Caco-2 (cell line): ENCODE results near the gene BCCIP. TPM values are rescaled to one million over a fixed set of nuclear protein-coding genes. Genes with fewer than 3 reads are reported as not detected.

Experiments
- BruUV-seq: library from RNA; stranded (reverse); fragments of 400-500 nt; replicated peaks from 2 replicates; lab custom pipeline; 2021; lab: Mats Ljungman, UMichigan
- CTCF ChIA-PET: fragments of 300-600 bp; sonication (Branson Sonifier 250); formaldehyde crosslinking; loops from one replicate; lab custom pipeline; 2022; ENCODE audit warnings: antibody characterized with exemption; lab: Charles Lee
- POLR2A ChIA-PET: fragments of 300-600 bp; sonication (Branson Sonifier 250); formaldehyde crosslinking; loops from one replicate; lab custom pipeline; 2022; ENCODE audit warnings: antibody characterized with exemption; lab: Charles Lee
- DNase-seq, 2 experiments: peaks; one replicate each; pipeline versions ENCODE4 v3.0.0 to v3.0.0-alpha.2; 2020 to 2022
- H3K27me3 ChIP-seq: replicated peaks from 2 replicates; pipeline ENCODE4 v1.6.0; 2011; ENCODE audit warnings: low read length; ENCODE audit not compliant: control insufficient read depth, insufficient read depth
- H3K36me3 ChIP-seq: 2 replicates; pipeline ENCODE4 v1.5.1; 2011; ENCODE audit warnings: low read length; ENCODE audit not compliant: control insufficient read depth, insufficient read depth
- H3K4me1 ChIP-seq: fragments of 250-450 bp; sonication (Bioruptor Pico); 2 replicates; pipeline ENCODE4 v1.5.1; 2020; ENCODE audit warnings: mild to moderate bottlenecking
- H3K4me3 ChIP-seq: 2 replicates; pipeline ENCODE4 v1.5.1; 2011; ENCODE audit warnings: low read depth, mild to moderate bottlenecking, control low read depth, low read length
- H3K9me3 ChIP-seq: fragments of 250-450 bp; sonication (Bioruptor Pico); 2 replicates; pipeline ENCODE4 v1.5.1; 2020; ENCODE audit warnings: mild to moderate bottlenecking, moderate library complexity
- H3K27ac Mint-ChIP-seq: one replicate; pipeline ENCODE4 v1.8.0; 2022; ENCODE audit warnings: mixed read lengths; ENCODE audit not compliant: unreplicated experiment
- H3K27me3 Mint-ChIP-seq: one replicate; pipeline ENCODE4 v1.8.0; 2022; ENCODE audit warnings: mixed read lengths; ENCODE audit not compliant: insufficient read depth, unreplicated experiment
- H3K36me3 Mint-ChIP-seq: one replicate; pipeline ENCODE4 v1.8.0; 2022; ENCODE audit warnings: mild to moderate bottlenecking, mixed read lengths; ENCODE audit not compliant: insufficient read depth, unreplicated experiment
- H3K4me1 Mint-ChIP-seq: one replicate; pipeline ENCODE4 v1.8.0; 2022; ENCODE audit warnings: low read depth, mixed read lengths; ENCODE audit not compliant: unreplicated experiment
- H3K4me3 Mint-ChIP-seq: one replicate; pipeline ENCODE4 v1.8.0; 2022; ENCODE audit warnings: mild to moderate bottlenecking, moderate library complexity, mixed read lengths; ENCODE audit not compliant: unreplicated experiment
- H3K9me3 Mint-ChIP-seq: one replicate; pipeline ENCODE4 v1.8.0; 2022; ENCODE audit warnings: mixed read lengths; ENCODE audit not compliant: unreplicated experiment
- CTCF ChIP-seq, 2 experiments: fragments of 200-600 bp in 1 of 2; IDR thresholded peaks; 1 replicate in 1 of 2; 2 replicates in 1 of 2; pipeline versions ENCODE4 v1.5.1 to v1.8.0; 2011 to 2022; ENCODE audit warnings: antibody characterized with exemption in 1 of 2, control low read depth in 1 of 2, inconsistent platforms in 1 of 2, low read depth in 1 of 2, low read length in 1 of 2, mild to moderate bottlenecking in 1 of 2, moderate library complexity in 1 of 2; ENCODE audit not compliant: insufficient read depth in 1 of 2, severe bottlenecking in 1 of 2, unreplicated experiment in 1 of 2
- intact Hi-C: fragments of 100-400 bp; cut with micrococcal nuclease; formaldehyde crosslinking; loops from one replicate; pipeline ENCODE4 v1.10.0; 2022; ENCODE audit not compliant: unreplicated experiment
- total RNA-seq: library from RNA; stranded (reverse); gene quantifications from 2 replicates; pipeline ENCODE4 v1.2.3, GENCODE V29; 2022

The BCCIP gene
- total RNA-seq, 1 experiment from 2014 or later, result 91.2 TPM

GRCh38 chr10:125783957-125784356 is 39.4 kb upstream of the BCCIP start:
- H3K4me3 ChIP-seq, result no peak overlapping the region
- POLR2A ChIA-PET, result no interaction called here
- Mint-ChIP-seq H3K27ac (no peak overlapping the region), H3K4me3 (no peak overlapping the region), H3K27me3 (peaks cover 4% of the 10 kb centered on the region), H3K9me3 (peaks cover 7% of the 10 kb centered on the region), H3K36me3 (no peaks in the 10 kb centered on the region), H3K4me1 (no peaks in the 10 kb centered on the region)
- no peaks in the 10 kb centered on the region for H3K9me3 ChIP-seq
- no peaks in the 10 kb centered on the region for H3K27me3 ChIP-seq
- DNase-seq, result no peak
- H3K36me3 ChIP-seq, result no peaks in the 10 kb centered on the region; the same call in 1 of the 2 replicates
- H3K4me1 ChIP-seq, result no peaks in the 10 kb centered on the region
- CTCF ChIA-PET, result interaction anchor here (0.6 kb wide), 1 partner anchor 12 kb away, joined by 4 read pairs; no protein-coding TSS in a partner anchor
- intact Hi-C loops, result no loop called here
- no TSS peak for BruUV-seq
- no peak for TF ChIP-seq CTCF (IDR thresholded peaks at IDR 0.05; ENCODE audit: insufficient read depth in 1 of 2, low read depth in 1 of 2, low read length in 1 of 2, severe bottlenecking in 1 of 2, unreplicated experiment in 1 of 2)

- no peak for TF ChIP-seq CTCF (IDR thresholded peaks at IDR 0.05; ENCODE audit: insufficient read depth in 1 of 2, low read depth in 1 of 2, low read length in 1 of 2, severe bottlenecking in 1 of 2, unreplicated experiment in 1 of 2)
- no peak overlapping the region for H3K27ac Mint-ChIP-seq
- CTCF ChIA-PET, result no interaction called here
Observed at GRCh38 chr10:125785791-125786190, 37.6 kb upstream of the BCCIP start.

GRCh38 chr10:125788156-125789034 is 35.0 kb upstream of the BCCIP start:
- POLR2A ChIA-PET, result no interaction called here
- H3K36me3 ChIP-seq, result peaks cover 2% of the 10 kb centered on the region
- BruUV-seq, result no TSS peak
- CTCF ChIA-PET, result no interaction called here
- no peaks in the 10 kb centered on the region for H3K27me3 ChIP-seq
- no peaks in the 10 kb centered on the region for H3K9me3 Mint-ChIP-seq
- no peaks in the 10 kb centered on the region for H3K9me3 ChIP-seq
- intact Hi-C loops, result no loop called here
- H3K4me1 Mint-ChIP-seq, result peaks cover 7% of the 10 kb centered on the region
- TF ChIP-seq CTCF (IDR thresholded peaks at IDR 0.05; ENCODE audit: insufficient read depth in 1 of 2, low read depth in 1 of 2, low read length in 1 of 2, severe bottlenecking in 1 of 2, unreplicated experiment in 1 of 2), result no peak
- no peaks in the 10 kb centered on the region for H3K27me3 Mint-ChIP-seq
- no peak overlapping the region for H3K4me3 Mint-ChIP-seq
- H3K4me3 ChIP-seq, result no peak overlapping the region
- no peaks in the 10 kb centered on the region for H3K36me3 Mint-ChIP-seq
- no peaks in the 10 kb centered on the region for H3K4me1 ChIP-seq
- H3K27ac Mint-ChIP-seq, result no peak overlapping the region
- no peak for DNase-seq

More at GRCh38 chr10:125785791-125786190, 37.6 kb upstream of the BCCIP start:
- H3K4me1 Mint-ChIP-seq, result no peaks in the 10 kb centered on the region
- Histone ChIP-seq H3K4me1 (no peaks in the 10 kb centered on the region), H3K4me3 (no peak overlapping the region), H3K9me3 (no peaks in the 10 kb centered on the region), H3K27me3 (no peaks in the 10 kb centered on the region), H3K36me3 (peaks cover 2% of the 10 kb centered on the region)
- H3K9me3 Mint-ChIP-seq, result no peaks in the 10 kb centered on the region
- BruUV-seq, result no TSS peak
- DNase-seq, result no peak
- no peaks in the 10 kb centered on the region for H3K36me3 Mint-ChIP-seq
- no peaks in the 10 kb centered on the region for H3K27me3 Mint-ChIP-seq
- intact Hi-C loops, result no loop called here
- no peak overlapping the region for H3K4me3 Mint-ChIP-seq
- POLR2A ChIA-PET, result no interaction called here
